Fibroblast of the conjunctiva (primary cell): ENCODE data around the gene PSMD1.
"Not testable (repeated sequence)": the region's sequence is repeated elsewhere in the genome, so short reads cannot be mapped to it uniquely, and the experiment has no call there.

ENCODE experiments used
- DNase-seq: peaks from one replicate; pipeline ENCODE4 v3.0.0-alpha.2; 2010; ENCODE audit warnings: low read depth

Gene PSMD1

DNA sequence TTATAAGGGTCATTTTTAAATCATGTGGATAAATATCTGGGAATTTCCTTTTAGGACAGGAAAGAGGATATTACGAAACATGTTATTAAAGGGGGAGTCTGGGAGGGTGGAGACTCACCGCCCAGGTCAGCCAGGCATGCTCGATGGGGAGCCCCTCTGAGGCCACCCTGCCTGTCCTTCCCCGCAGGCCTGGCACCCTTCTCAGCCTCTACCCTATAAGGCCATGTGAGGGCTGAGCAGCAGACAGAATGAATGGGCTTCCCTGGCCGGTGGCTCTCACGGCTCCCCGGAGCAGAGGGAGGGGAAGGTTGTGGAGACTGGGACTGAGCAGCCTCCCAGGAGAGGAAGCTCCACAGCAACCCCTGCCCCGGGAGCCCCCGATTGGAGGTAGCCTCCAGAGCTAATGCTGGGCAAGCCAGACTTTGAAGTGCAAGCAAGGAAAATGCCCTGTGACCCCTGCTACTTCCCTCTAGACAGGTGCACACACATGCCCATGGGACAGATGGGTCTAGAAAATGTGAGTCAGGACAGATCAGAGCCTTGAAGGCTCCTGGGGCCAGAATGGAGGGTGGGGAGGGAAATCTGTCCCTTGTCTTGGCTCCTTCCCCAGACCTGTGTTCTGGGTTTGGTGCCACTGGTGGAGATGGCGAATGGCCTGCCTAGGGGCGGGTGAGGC is 128.5 kb downstream of the PSMD1 start:
- DNase-seq = no peak

DNA sequence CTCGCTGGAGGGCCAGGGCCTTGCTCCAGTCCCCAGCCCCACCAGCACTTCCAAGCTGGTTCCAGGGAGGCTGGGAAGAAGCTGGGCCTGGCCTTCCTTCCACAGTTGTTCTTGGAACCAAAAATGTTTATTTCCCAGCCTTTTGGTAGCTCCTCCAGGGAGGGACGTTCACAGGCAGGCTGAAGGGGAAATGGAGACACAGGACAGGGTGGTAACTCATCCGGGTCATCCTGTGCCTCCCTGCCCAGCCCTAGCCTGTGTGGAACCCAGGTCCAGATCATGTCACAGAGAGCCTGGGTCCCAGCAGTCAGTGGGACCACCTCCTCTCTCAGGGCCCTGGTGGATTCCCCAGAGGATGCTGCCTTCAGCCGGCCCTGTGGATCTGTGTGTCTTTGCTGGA is 129.2 kb downstream of the PSMD1 start:
- no peak for DNase-seq

DNA sequence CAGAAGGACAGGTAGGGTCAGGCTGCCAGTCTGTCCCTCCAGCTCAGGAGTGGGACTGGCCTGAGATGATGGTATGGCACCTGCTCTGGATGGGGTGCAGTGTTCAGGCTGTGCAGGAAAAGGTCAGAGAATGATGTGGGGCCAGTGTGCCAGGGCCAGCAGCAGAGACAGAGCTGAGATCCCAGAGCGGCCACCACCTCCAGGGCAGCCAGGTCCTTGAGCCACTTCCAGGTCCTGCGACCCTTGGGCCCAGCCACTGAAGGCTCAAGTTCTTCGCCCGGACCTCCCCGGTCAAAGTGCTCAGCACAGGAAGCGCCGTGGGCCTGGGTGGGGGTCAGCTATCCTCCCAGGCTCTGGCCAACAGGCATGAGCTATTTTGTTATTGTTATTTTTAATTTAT is 129.7 kb downstream of the PSMD1 start:
- no peak for DNase-seq

DNA sequence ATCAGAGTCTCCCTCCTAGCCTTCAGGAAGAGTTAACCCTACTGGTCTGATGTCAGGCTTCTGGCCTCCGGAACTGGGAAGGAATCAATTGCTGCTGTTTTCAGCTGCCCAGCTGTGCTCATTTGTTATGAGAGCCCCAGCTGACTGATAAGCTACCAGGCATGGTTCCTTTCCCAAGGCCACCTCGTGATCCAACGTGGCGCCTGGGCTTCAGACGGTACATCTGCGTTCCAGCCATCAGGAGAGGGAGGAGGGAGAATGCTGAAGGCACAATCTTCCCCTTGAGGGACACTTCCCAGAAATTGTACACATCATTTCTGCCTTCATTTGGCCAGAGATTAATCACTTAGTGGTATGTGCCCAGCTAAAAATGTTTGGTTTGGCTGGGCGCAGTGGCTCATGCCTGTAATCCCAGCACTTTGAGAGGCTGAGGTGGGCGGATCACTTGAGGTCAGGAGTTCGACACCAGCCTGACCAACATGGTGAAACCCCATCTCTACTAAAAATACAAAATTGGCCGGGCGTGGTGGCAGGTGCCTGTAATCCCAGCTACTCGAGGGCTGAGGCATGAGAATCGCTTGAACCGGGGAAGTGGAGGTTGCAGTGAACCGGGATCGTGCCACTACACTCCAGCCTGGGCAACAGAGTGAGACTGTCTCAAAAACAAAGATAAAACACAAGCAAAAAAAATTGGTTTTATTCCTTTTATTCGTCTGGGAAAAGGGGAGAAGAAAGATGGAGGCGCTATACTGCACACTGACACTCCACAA is 131.3 kb downstream of the PSMD1 start:
- DNase-seq = peak; percentile 57

DNA sequence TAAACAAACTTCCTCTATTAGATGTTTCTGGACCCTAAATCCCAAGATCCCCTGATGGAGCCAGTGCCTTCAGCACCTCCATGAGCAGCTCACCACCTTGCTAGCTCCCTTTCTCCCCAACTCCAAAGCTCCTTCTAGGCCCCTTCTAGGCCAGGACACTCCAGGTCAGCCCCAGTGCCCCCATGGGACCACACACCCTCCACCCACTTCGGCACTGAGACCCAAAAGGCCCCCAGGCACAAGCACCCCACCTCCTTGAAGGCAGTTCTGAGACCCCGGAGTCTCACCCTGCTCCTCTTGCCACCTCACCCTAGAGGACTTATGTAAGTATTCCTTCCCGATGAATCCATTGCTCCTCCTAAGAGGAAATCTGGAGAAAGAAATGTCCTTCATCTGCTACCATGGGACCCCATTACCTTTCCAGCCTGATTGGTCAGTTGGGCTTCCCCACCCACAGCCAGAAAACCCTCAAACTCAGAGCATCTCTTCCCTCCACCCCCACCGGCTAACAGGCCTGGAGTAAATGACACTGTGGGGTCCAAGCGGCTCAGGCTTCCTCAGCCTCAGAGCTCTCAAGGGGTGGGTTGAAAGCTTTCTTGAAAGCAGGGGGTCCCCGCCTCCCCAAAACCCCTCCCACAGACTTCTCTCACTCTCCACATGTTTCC is 132.0 kb downstream of the PSMD1 start:
- DNase-seq = no peak

DNA sequence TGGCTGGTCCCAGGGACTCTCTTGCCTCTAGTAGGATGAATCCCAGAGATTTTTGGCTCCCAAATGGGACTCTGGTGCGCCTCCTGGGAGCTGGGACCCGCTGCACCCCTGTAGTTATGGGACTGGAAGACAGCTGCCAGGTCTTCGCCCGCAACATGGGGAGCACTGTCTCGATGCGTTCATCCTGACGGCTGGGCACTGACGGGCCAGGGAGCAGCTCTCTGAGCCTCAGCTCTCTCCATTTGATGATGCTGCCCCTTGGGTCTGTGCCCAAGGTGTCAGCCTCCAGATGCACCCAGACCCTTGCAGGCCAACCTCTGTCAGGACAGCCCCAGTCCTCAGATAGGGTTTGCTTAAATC is 132.5 kb downstream of the PSMD1 start:
- no peak for DNase-seq

DNA sequence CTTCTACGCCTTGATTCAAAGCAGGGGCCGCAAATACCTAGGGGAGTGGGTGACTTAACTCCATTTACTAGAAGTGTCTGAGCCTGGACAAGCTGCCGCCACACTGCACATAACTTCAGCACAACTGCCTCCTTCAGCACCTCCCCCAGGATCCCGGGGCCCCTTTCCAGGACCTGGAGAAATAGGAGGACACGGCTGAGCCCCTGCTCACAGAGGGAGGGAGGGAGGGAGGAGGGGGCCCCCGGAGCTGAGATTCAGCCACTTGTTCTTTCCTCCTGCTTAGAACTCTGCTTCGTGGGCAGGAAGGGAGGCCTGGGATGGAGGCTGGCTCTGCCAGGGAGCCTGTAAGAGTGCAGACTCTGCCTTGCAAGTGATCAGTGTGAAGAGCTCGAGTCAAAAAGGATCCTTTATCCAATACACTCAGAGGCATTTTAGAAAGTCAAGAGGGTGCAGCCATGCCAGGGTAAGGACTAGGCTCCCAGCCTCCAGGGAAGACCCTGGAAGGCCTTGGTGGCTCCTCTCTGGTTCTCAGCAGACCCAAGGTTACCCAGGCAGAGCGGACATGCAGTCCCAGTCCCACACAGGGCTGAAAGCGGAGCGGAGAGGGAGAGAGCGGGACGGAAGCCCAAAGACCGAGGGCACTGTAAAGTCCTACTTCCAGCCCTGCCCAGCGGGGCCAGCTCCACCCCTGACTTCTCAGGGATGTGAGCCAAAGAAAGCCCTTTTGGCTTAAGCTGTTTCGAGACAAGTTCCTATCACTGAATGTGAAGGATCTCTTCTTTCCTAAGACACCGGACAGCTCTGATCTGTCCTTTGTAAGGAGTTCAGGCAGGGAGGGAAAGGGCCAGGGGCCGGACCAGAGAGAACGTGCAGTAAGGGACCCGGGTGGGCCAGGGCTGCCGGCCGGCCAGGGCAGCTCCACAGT is 133.2 kb downstream of the PSMD1 start:
- peak; percentile 57 for DNase-seq

DNA sequence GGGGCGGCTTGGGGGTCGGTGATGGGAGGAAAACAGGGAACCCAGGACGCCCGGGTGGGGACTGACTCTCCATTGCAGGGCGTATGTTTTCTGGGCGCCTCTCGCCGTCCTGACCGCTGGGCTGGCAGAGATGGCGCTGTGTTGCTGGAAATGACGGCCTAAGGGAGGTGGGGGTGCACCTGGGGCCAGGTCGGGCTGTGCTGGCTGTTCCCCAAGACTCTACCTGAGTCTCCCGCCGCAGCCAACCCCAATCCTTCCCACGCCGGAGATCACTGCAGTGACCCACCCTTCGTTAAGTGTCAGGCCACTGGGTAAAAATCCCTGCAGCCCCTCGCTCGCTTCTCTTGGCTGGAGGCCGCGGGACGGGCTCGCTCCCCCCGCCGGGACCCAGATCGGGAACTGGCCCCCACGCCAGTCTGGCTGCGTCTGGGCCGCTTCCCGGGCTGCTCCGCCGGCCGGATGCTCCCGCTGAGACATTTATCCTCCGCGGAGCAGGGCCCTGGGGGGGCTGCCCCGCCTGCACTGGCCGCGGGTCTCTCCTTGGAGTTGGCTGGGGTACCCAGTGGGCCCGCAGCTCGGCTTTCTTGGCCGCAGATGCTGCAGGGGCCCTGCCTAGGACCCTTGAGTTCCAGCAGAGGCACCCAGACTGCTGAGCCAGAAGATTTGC is 134.0 kb downstream of the PSMD1 start:
- no peak for DNase-seq

DNA sequence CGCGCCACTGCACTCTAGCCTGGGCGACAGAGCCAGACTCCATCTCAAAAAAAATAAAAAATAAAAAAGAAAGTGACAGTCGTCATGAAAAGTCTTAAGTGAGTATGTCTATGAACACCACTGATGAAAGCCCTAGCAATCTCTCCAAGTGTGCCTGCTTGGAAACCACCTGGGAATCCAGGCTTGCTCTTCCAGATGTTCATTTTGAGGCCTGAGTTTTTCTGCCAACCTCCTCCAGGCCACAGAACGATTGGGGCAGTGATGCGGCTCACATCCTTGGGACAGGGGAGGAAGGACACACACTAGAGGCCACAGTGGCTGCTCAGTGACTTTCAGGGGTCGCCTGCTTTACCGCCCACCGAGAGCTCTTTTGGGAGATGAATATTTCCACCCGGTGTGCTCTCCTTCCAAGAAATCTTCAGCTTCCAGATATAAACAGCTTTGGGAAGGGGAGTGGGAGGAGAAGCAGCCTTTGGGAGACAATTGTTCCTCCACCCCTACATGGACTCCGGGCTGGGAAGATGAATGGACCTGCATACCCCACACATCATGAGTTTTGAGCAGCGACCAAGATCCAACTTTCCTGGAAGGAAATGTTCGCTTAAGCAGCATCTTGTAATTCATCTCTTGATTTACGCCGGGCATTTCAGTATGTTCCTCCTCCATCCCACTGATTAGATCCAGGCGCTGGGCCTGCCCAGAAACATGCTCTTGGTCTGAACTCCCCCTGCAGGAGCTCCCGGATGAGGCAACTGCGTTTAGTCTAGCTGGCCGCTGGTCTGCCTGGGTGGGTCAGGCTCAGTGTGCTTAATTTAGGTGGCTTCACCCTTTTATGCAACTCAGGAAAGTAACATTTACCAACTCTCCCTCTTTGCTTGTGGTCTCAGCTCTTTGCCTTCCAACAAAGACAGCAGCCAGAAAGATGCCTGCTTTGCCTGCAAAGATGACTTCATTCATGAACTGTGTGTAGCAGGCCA is 135.5 kb downstream of the PSMD1 start:
- DNase-seq = peak; percentile 87

DNA sequence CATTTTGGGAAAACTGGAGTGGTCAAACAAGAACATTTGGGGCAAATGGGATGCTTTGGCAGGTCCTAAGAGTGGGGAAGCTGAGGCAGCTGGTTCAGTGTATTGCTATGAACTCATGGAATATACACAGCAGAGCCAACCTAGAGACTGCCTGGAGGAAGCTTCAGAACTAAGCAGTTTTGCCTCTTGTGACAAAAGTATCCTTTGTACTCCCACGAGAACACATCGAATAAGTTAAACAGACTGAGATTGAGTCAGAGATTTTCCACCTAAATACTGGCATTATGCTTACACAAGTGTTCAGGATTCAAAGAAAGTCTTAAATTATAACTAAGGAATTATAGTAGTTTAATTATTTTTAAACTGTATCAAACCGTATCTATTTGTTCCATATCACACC is 136.5 kb downstream of the PSMD1 start:
- no peak for DNase-seq

DNA sequence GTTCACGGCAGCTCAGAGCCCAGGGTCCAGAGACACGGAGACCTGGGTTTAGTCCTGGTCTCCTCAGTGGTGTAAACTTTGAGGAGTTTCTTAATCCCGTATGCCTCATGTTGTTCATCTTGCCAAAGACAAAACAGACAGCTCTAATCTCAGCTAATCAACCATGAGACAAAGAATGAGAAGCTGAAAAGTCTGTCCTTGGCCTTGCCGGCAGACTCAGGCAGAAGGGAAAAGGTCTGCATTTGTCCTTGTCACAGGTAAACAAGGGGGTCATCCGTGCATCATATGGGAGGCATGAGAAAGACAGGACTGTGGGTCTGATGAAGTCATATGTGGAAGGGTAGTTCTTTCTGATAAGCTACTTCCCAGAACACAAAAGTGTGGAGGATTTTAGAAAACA is 139.9 kb downstream of the PSMD1 start:
- DNase-seq = no peak

DNA sequence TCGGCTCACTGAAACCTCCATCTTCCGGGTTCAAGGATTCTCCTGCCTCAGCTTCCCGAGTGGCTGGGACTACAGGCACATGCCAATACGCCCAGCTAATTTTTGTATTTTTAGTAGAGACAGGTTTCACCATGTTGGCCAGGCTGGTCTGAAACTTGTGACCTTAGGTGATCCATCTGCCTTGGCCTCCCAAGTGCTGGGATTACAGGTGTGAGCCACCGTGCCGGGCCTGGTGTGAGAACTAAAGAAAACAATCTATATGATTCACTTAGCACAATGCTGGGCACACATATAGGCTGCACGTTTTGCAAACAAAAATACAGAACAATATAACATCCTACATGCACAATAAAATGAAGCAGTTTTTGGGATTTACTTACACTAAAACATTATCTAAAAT is 140.5 kb downstream of the PSMD1 start:
- DNase-seq = not testable (repeated sequence)

DNA sequence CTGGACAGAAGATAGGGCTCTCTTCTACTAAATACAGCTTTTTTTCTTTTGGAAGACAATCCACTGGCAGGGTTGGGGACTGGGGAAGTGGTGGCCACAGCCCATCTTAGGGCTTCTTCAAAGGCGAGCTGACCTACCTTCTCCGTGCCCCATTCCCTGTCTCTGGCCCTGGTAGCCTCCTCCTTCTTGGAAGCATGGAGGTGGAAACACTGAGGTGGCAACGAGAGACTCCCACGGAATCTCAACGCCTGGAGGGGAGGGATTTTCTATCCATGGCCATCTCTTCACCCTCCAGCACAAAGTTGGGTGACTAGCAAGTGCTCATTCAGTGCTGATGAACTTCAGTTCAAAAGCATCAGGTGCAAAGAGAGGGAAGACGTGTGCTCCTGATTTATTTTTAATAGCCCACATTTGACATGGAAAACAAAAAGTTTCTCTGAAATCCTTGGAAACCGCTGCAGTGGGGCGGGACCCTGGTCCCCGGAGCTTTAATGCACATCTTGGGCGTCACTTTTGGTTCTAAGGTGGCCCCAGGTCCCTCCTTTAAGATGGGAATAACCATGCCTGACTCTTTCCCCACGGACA is 141.1 kb downstream of the PSMD1 start:
- no peak for DNase-seq

DNA sequence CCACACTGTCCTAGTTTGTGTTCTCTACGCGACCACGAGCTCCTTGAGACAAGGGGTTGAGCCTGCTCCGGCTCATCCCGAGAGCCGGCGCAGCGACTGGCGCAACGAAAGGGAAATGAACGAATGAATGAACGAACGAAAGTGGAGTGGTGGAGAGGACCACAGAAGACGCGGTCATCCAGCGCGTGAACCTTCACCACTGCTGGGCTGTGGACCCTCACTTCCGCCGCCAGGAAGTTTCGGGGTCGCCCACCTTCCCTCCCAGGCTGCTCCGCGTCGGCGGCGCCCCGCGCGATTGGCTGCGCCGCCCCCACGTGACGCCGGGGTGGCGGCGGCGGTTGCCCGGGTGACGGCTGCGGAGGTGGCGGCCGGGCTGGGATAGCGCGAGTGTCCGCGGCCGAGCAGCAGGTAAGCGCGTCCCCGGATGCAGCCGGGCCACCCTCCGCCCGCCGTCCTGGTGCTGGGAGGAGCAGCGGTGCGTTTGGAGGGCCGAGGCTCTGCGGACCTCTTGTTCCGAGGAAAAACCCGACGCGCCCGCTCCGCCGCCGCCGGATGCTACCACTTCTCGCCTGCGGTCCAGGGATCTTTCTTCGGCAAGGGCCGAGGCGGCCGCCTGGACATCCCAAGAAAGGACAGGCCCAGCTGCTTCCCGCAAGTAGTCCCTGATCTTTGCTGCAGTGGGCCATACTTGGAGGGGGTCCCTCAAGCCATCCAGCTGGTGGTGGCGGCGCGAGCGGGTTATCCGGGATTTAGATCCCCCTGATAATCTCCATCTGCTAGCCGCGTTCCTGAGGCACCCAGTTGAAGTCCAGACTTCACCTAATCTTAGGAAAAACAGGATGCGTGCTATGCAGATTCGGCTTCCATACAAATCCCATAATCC is 141.9 kb downstream of the PSMD1 start, which contains the start of gene ARMC9:
Gene ARMC9, plus strand, starts transcription at position 341 of the 883 bp plus-strand sequence. CDS start 7,608 bp downstream, outside the sequence.
- DNase-seq = peak; percentile 18

DNA sequence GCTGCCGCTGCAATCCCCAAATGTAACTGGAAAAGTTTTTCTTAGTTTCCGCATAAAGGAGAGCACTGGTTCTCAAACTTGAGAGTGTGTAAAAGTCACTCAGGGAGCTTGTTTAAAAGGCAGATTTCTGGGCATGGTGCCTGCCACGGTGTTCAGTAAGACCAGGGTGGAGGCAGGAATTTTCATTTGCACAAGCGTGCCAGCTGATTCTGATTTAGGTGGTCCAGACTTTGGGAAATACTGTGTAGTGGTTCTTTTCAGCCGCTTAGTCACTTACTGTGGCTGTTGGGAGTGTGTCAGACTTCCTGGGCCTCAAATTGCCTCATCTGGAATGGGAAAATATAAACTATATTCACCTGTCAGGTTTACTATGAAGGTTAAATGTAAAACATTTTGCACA is 142.6 kb downstream of the PSMD1 start:
- peak; percentile 18 for DNase-seq

DNA sequence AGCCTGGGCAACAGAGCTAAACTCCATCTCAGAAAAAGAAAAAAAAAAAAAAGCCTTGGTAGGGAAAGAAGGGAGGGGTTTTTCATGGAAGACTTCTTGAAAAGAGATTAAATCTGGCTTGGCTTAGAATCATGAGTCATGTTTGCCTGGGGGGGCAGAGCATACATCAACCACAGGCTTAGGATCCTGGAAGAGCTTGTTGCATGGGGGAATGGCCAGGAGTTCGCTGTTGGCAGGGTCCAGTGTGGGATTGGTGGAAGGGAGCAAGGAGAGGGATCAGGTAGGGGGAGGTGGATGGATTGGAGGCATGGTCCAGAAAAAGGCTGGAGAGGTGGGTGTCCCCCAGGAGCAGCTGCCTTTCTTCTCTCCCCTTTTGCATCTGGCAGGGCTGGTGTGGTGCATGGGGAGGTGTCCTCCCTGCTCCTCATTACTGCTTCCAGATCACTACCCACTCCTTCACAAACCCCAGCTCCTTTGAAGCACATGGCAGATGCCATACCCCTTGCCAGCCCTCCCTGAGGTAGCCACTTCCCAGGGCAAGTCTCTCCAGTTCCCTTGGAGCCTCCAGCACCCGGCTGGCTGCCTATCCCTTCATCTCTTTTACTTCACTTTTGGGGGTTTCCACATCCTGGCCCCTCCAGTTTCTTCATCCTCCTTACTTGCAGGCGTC is 144.3 kb downstream of the PSMD1 start:
- DNase-seq = peak; percentile 42

DNA sequence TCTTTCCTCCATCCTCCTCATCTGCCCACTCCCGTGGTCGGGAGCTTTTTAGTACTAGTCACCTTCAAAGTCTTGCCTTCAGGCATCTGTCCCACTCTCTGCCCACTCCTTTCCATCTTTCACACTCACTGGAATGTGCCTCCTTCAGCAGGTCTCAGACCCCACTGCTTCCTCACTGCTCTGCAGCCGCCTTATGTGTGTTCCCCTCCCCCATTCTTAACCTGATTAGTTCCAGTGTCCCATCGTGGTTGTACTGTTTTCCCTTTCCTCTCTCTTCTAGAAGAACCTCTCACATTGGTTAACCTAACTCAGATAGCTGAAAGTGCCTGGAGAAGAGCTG is 144.8 kb downstream of the PSMD1 start:
- DNase-seq = no peak

DNA sequence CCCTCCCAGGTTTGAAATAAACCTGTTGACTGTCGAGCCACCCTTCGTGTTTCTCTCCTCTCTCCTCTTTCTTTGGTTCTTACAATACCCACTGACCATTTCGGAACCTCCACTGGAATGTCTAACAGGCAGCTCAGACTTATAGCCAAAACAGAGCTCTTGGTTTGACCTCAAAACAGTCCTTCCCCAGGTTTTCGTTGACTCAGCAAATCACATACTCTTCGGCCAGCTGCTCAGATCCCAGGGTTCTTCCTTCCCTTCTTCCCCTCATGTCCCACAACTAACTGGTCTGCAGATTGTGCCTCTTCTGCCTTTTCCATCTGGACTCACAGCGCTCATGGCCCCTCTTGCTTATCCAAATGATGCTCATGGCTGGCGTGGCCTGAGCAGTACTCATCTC is 146.4 kb downstream of the PSMD1 start:
- DNase-seq = no peak
